Smooth muscle cell (in vitro differentiated cells): Measurements from ENCODE around the gene BABAM2. TPM values are rescaled to one million over a fixed set of nuclear protein-coding genes. Genes with fewer than 3 reads are reported as not detected.
"Not testable (repeated sequence)": the region's sequence is repeated elsewhere in the genome, so short reads cannot be mapped to it uniquely, and the experiment has no call there.

Experiments
- DNase-seq: peaks from one replicate; lab custom pipeline; 2025; ENCODE audit not compliant: unreplicated experiment; lab: John Stamatoyannopoulos, UW
- H2AFZ ChIP-seq: fragments of 200-600 bp; sonication (generic); 2 replicates; pipeline ENCODE4 v1.6.0; 2016; ENCODE audit warnings: antibody characterized with exemption, low read depth, mild to moderate bottlenecking
- H3F3A ChIP-seq: fragments of 200-600 bp; sonication (generic); 2 replicates; pipeline ENCODE4 v1.6.0; 2017; ENCODE audit warnings: antibody characterized with exemption, low read depth
- H3K27ac ChIP-seq: fragments of 200-600 bp; sonication (generic); 2 replicates; pipeline ENCODE4 v1.5.1; 2016; ENCODE audit warnings: low read depth, mild to moderate bottlenecking
- H3K27me3 ChIP-seq: fragments of 200-600 bp; sonication (generic); 2 replicates; pipeline ENCODE4 v1.6.1; 2016; ENCODE audit warnings: low read depth, mild to moderate bottlenecking
- H3K36me3 ChIP-seq: fragments of 200-600 bp; sonication (generic); 2 replicates; pipeline ENCODE4 v1.5.1; 2016; ENCODE audit warnings: low read depth
- H3K4me1 ChIP-seq: fragments of 200-600 bp; sonication (generic); 2 replicates; pipeline ENCODE4 v1.5.1; 2016; ENCODE audit warnings: low read depth
- H3K4me2 ChIP-seq: fragments of 200-600 bp; sonication (generic); 2 replicates; pipeline ENCODE4 v1.6.0; 2016; ENCODE audit warnings: mild to moderate bottlenecking
- H3K4me3 ChIP-seq: fragments of 200-600 bp; sonication (generic); 2 replicates; pipeline ENCODE4 v1.5.1; 2016; ENCODE audit warnings: mild to moderate bottlenecking
- H3K79me2 ChIP-seq: fragments of 200-600 bp; sonication (generic); 2 replicates; pipeline ENCODE4 v1.6.0; 2016; ENCODE audit warnings: low read depth, mild to moderate bottlenecking
- H3K9ac ChIP-seq: fragments of 200-600 bp; sonication (generic); 2 replicates; pipeline ENCODE4 v1.6.0; 2016; ENCODE audit warnings: low read depth
- H3K9me3 ChIP-seq: fragments of 200-600 bp; sonication (generic); replicated peaks from 2 replicates; pipeline ENCODE4 v1.5.1; 2016; ENCODE audit warnings: low read depth
- H4K20me1 ChIP-seq: fragments of 200-600 bp; sonication (generic); 2 replicates; pipeline ENCODE4 v1.6.0; 2016; ENCODE audit warnings: low read depth
- WGBS: methylation state at CpG from one replicate; pipeline ENCODE4 v1.1.7; 2016; ENCODE audit warnings: low lambda C conversion rate; 5-methylcytosine and 5-hydroxymethylcytosine counted together
- polyA plus RNA-seq: library from polyadenylated mRNA; unstranded; fragments of >200 nt; fragmentation: Nextera tagmentation; extraction: Ambion mirVana; gene quantifications from 2 replicates; pipeline ENCODE4 v1.2.1, GENCODE V29; 2016
- total RNA-seq: library from RNA; depleted of rRNA; stranded (reverse); fragments of >200 nt; gene quantifications from 2 replicates; pipeline ENCODE4 v1.2.3, GENCODE V29; 2014
- TF ChIP-seq, protein P1 (sequence below): fragments of 200-600 bp; sonication (generic); IDR thresholded peaks from 2 replicates; pipeline ENCODE4 v1.5.1; 2017; ENCODE audit warnings: borderline replicate concordance, mild to moderate bottlenecking, antibody characterized with exemption; ENCODE audit not compliant: insufficient read depth, poor library complexity, severe bottlenecking

Gene BABAM2
- total and polyA plus RNA-seq, 2 experiments from 2014 or later, result 26.5 to 29.1 TPM

DNA sequence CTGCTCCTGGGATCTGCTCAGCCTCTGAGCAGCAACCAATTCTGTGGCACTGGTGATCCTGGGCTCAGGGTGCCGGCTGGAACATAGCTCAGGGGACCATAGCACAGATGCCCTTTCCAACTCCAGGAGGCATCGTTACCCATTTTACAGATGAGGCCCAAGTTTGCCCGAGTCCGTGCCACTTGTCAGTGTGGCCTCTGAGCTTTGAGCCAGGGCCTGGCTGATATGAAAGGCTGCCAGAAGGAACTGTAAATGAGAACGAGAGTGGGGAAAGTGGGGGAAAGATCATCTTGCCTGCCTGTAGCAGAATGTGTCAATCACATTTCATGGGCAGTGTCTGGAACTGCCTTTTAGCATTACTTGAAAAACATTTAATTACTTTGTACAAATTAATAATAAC lies 478.8 kb downstream of the BABAM2 start:
- H3K36me3 ChIP-seq, result no peaks in the 10 kb centered on the region
- no peaks in the 10 kb centered on the region for H3K27me3 ChIP-seq
- H3K4me3 ChIP-seq, result no peak overlapping the region
- no peaks in the 10 kb centered on the region for H4K20me1 ChIP-seq
- H3K27ac ChIP-seq, result no peak overlapping the region
- no peaks in the 10 kb centered on the region for H3K79me2 ChIP-seq
- peaks cover 7% of the 10 kb centered on the region for H3K4me1 ChIP-seq
- DNase-seq, result no peak
- TF ChIP-seq, protein P1, sequence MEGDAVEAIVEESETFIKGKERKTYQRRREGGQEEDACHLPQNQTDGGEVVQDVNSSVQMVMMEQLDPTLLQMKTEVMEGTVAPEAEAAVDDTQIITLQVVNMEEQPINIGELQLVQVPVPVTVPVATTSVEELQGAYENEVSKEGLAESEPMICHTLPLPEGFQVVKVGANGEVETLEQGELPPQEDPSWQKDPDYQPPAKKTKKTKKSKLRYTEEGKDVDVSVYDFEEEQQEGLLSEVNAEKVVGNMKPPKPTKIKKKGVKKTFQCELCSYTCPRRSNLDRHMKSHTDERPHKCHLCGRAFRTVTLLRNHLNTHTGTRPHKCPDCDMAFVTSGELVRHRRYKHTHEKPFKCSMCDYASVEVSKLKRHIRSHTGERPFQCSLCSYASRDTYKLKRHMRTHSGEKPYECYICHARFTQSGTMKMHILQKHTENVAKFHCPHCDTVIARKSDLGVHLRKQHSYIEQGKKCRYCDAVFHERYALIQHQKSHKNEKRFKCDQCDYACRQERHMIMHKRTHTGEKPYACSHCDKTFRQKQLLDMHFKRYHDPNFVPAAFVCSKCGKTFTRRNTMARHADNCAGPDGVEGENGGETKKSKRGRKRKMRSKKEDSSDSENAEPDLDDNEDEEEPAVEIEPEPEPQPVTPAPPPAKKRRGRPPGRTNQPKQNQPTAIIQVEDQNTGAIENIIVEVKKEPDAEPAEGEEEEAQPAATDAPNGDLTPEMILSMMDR, result no peak
- no peaks in the 10 kb centered on the region for H3K9me3 ChIP-seq
- H3K9ac ChIP-seq, result no peak overlapping the region
- 64% methylated on average over 5 of the region's 5 CpGs for WGBS
- H2AFZ ChIP-seq, result no peak overlapping the region
- H3K4me2 ChIP-seq, result no peak overlapping the region
- peaks cover 19% of the 10 kb centered on the region for H3F3A ChIP-seq

DNA sequence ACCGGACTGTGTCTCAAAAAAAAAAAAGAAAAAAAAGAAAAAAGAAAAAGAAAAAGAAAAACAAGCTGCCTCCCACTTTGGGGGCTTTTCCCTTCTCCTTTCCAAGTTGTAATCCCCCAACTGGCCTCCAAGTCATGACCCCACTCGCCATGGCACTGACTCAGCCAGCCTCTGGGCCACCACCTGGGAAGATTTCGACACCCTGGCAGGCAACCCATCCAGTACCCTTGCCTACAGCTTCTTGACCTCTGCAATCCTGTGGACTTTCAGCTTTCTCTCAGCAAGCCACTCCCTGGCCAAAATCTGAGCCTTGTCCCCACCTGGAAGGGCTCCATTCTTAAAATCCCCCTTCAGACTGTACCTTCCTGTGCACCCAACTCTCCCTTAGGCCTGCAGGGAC lies 479.8 kb downstream of the BABAM2 start:
- 100% methylated on average over 2 of the region's 3 CpGs for WGBS
- DNase-seq, result no peak
- Histone ChIP-seq H3K4me2 (no peak overlapping the region), H2AFZ (no peak overlapping the region), H3F3A (peaks cover 9% of the 10 kb centered on the region), H3K27me3 (no peaks in the 10 kb centered on the region), H3K9ac (no peak overlapping the region), H3K36me3 (no peaks in the 10 kb centered on the region), H3K4me3 (no peak overlapping the region), H3K4me1 (peaks cover 7% of the 10 kb centered on the region), H3K79me2 (no peaks in the 10 kb centered on the region), H3K27ac (no peak overlapping the region), H4K20me1 (no peaks in the 10 kb centered on the region), H3K9me3 (no peaks in the 10 kb centered on the region)
- TF ChIP-seq, protein P1, result no peak

DNA sequence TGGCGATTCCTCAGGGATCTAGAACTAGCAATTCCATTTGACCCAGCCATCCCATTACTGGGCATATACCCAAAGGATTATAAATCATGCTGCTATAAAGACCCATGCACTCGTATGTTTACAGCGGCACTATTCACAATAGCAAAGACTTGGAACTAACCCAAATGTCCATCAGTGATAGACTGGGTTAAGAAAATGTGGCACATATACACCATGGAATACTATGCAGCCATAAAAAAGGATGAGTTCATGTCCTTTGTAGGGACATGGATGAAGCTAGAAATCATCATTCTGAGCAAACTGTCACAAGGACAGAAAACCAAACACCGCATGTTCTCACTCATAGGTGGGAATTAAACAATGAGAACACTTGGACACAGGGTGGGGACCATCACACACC lies 481.2 kb downstream of the BABAM2 start:
- not testable (repeated sequence) for H3F3A ChIP-seq, H3K9me3 ChIP-seq, H3K27me3 ChIP-seq, H3K36me3 ChIP-seq, H2AFZ ChIP-seq, H3K4me2 ChIP-seq, H3K4me3 ChIP-seq, H4K20me1 ChIP-seq, H3K4me1 ChIP-seq, H3K79me2 ChIP-seq, H3K9ac ChIP-seq, H3K27ac ChIP-seq, DNase-seq
- 90% methylated on average over 4 of the region's 4 CpGs for WGBS

DNA sequence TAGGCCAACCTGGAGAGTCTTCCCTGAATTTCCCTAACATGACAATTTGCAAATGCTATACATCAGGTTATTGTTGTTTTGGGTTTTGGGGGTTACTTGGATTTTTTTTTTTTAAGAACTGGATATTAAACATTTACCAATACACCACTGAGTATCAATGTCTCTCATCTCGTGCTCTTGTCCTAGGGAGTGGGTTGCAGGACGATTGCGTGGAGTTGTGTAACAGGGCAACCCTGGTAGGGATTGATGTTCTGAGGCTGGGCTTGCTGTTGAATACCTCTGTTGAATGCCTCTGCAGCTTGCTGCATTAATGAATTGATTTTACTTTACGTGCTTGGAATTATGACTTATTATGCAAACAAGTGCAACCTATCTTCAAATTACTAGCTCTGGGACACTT lies 483.3 kb downstream of the BABAM2 start:
- H4K20me1 ChIP-seq, result no peaks in the 10 kb centered on the region
- H3K27me3 ChIP-seq, result no peaks in the 10 kb centered on the region
- no peak for DNase-seq
- no peaks in the 10 kb centered on the region for H3K9me3 ChIP-seq
- H3K4me1 ChIP-seq, result no peaks in the 10 kb centered on the region
- no peak overlapping the region for H3K4me3 ChIP-seq
- no peak overlapping the region for H2AFZ ChIP-seq
- no peaks in the 10 kb centered on the region for H3K36me3 ChIP-seq
- H3K4me2 ChIP-seq, result no peak overlapping the region
- no peaks in the 10 kb centered on the region for H3K79me2 ChIP-seq
- H3K27ac ChIP-seq, result no peak overlapping the region
- WGBS, result 91% methylated on average over 4 of the region's 4 CpGs
- no peaks in the 10 kb centered on the region for H3F3A ChIP-seq
- no peak overlapping the region for H3K9ac ChIP-seq
- TF ChIP-seq, protein P1, result no peak
